ENCODE measurements around the gene GOLGA8B. TPM values are rescaled to one million over a fixed set of nuclear protein-coding genes. Genes with fewer than 3 reads are reported as not detected.
"Not testable (repeated sequence)": the region's sequence is repeated elsewhere in the genome, so short reads cannot be mapped to it uniquely, and the experiment has no call there.

Gene GOLGA8B
- total RNA-seq, 2 experiments from 2014 or later, result 252 to 258 TPM

DNA sequence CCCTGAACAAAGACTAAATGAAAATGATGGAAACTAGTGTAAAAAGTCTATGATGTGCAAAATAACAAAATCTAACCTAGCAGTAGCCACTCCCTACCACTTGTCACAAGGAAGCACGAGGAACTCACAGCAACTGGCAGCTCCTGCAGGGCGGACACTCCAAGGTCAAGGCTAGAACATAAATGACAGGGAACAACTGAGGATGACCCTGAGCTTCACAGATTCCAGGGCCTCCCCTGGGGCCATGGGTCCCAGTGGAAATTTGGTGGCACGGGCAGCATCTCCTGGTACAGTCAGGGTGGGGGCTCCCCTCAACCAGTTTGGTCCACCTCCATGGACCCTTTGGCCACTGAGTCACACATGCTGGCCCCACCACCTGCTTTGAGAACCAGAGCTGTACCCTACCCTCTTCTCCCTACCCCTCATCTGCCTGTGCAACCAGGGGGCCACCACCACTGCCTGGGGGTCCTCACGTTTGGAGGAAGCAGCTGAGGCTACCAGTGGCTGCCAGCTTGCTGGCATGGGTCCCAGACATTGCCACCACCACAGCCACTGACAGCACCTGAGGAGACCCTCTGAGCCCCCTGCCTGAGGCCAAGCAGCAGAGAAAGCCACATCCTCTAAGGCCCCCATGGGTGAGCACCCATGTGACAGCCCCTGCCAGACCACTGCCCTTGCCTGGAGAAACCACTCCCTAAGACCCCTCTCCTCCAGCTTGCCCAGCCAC lies 13.6 kb downstream of the GOLGA8B start:
- peaks cover 24% of the 10 kb centered on the region for H3K4me1 Mint-ChIP-seq
- H3K4me3 Mint-ChIP-seq; CTCF ChIA-PET; H3K9me3 Mint-ChIP-seq; H3K36me3 Mint-ChIP-seq (ENCODE audit: low read depth); H3K27ac Mint-ChIP-seq; DNase-seq; POLR2A ChIA-PET; H3K27me3 Mint-ChIP-seq: not testable (repeated sequence)

DNA sequence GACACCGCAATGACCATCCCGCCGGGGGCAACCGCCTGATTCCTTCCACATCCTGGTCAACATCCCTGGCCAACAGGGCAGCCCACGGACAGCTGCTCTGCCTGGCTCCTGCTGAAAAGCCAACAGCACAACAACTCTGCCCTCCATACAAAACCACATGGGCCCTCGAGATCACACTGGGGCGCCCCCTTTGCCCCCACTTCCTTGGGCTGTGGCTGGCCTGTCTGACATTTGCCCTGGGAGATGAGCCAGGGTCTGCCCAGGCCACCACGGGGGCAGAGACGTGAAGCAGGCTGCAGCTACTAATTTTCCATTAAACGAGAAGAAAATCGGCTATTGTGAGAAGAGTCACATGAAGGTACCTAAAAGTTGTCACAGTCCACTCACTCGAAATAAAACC lies 16.3 kb downstream of the GOLGA8B start:
- H3K36me3 Mint-ChIP-seq (ENCODE audit: low read depth); POLR2A ChIA-PET; H3K9me3 Mint-ChIP-seq; H3K4me3 Mint-ChIP-seq; CTCF ChIA-PET; H3K27ac Mint-ChIP-seq; DNase-seq; H3K27me3 Mint-ChIP-seq: not testable (repeated sequence)
- peaks cover 14% of the 10 kb centered on the region for H3K4me1 Mint-ChIP-seq

DNA sequence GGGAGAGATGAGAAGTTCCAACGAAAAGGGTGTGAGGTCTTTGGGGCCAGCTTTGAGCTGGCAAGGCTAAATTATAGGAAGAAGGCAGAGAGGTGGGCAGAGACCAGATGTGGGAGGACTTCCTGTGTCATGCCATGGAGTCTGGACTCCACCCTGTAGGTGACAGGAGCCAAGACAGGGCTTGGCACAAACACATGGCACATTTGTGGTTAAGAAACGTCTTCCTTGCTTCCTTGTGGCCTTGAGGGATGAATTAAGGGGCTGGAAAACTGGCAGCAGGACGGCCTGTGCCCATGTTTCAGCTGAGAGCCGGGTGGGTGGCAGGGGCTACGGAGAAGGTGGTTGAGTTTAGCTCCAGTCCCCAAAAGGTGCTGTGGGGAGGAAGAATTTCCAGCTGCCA lies 18.7 kb downstream of the GOLGA8B start:
- H3K27me3 Mint-ChIP-seq; H3K27ac Mint-ChIP-seq; DNase-seq; CTCF ChIA-PET; H3K36me3 Mint-ChIP-seq (ENCODE audit: low read depth); H3K4me3 Mint-ChIP-seq; H3K4me1 Mint-ChIP-seq; POLR2A ChIA-PET; H3K9me3 Mint-ChIP-seq: not testable (repeated sequence)

DNA sequence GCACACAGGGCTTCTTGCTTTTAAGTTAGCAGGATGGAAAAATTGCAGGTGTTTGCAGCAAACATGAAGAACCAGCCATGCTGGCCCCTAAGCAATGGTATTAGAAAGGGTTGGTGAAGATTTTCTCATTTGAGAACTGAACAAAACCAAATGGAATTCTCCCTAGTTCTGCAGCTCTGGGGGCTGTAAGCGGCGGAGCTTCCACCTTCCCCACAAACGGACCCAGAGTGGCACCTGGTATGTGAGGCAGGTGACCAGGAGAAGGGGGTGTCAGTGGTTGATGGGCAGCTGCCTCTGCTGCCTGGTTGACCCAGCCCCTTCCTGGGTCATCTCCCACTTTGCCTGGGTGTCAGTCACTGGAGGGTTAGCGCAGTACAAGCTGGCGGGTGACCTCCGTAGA lies 22.6 kb downstream of the GOLGA8B start:
- H3K27ac Mint-ChIP-seq; CTCF ChIA-PET; H3K36me3 Mint-ChIP-seq (ENCODE audit: low read depth); POLR2A ChIA-PET; H3K4me1 Mint-ChIP-seq; DNase-seq; H3K27me3 Mint-ChIP-seq; H3K4me3 Mint-ChIP-seq; H3K9me3 Mint-ChIP-seq: not testable (repeated sequence)

DNA sequence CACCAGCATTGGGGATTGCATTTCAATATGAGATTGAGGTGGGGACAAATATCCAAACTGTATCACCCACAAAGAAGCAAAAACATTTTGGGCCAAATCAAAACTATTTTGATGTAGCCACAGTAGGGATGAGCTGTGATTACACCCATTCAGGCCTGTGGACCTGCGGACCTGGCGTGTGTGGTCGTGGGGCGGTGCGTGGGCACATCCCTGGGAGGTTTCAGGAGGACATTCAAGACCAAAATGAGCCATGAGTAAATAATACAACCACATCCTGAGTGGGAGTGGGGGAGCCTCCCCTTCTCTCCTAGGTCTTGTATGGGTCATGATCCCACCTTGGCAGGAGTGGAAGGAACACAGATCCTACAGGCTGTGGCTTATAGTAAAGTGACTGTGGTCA lies 23.7 kb downstream of the GOLGA8B start:
- H3K9me3 Mint-ChIP-seq; POLR2A ChIA-PET; H3K36me3 Mint-ChIP-seq (ENCODE audit: low read depth); CTCF ChIA-PET; H3K27ac Mint-ChIP-seq; H3K4me3 Mint-ChIP-seq; DNase-seq; H3K27me3 Mint-ChIP-seq; H3K4me1 Mint-ChIP-seq: not testable (repeated sequence)

DNA sequence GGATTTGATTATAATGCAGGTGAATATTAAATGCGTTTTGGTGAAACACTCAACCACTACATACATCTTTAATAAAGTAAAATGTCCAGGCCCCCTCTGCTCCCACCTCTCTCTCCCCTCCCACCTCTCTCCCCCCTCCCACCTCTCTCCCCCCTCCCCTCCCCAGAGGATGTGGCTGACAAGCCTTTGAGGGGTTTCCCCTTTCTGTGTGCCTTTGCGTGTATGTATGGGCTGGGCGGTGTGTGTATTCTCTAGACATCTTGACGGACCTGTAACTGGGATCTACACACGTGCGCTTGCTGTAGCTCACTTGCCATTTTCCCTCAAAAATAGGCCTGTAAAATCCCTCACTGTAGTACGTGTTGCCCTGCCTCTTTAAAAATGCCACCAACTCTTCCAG lies 28.3 kb downstream of the GOLGA8B start:
- H3K4me1 Mint-ChIP-seq; CTCF ChIA-PET; H3K4me3 Mint-ChIP-seq; H3K36me3 Mint-ChIP-seq (ENCODE audit: low read depth); H3K9me3 Mint-ChIP-seq; H3K27me3 Mint-ChIP-seq; DNase-seq; POLR2A ChIA-PET; H3K27ac Mint-ChIP-seq: not testable (repeated sequence)

DNA sequence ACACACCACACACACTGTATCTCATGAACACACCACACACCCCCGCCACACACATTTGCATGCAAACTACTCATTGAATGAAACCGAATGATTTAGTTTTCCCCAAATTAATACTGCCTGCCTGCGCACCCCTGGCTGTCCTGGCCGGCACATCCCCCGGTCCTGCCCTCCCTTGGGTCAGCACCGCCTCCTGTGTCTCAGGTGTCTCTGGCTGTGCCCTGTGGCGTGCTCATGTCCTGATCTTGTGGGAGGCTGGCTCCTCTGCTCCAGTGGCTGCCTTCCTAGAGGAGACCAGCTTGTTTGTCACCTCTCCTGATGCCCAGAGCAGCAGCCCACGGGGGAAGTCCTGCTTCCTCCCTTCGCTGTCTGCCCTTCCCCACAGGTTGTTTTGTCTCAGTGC lies 28.7 kb downstream of the GOLGA8B start:
- H3K27ac Mint-ChIP-seq; H3K9me3 Mint-ChIP-seq; H3K4me1 Mint-ChIP-seq; DNase-seq; POLR2A ChIA-PET; H3K36me3 Mint-ChIP-seq (ENCODE audit: low read depth); H3K27me3 Mint-ChIP-seq; CTCF ChIA-PET; H3K4me3 Mint-ChIP-seq: not testable (repeated sequence)

DNA sequence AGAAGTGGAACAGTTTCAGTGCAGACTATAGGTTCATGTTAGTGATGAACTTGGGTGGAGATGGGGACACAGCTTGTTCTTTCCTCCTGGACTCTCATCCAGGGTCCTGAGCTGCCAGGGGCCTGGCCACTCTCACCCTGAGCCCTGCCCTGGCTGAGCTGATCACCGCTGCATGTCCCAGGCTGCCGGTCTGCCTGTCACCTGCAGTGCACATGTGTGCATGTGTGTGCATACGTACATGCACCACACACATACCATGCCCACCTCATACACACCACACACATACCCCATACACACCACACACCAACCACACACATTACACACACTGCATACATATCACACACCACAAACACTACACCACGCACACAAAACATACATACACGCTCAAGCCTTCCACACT lies 29.3 kb downstream of the GOLGA8B start:
- H3K36me3 Mint-ChIP-seq (ENCODE audit: low read depth); H3K9me3 Mint-ChIP-seq; POLR2A ChIA-PET; H3K4me1 Mint-ChIP-seq; CTCF ChIA-PET; H3K4me3 Mint-ChIP-seq; DNase-seq; H3K27me3 Mint-ChIP-seq: not testable (repeated sequence)
- H3K27ac Mint-ChIP-seq, result peak overlapping the region; percentile 52

DNA sequence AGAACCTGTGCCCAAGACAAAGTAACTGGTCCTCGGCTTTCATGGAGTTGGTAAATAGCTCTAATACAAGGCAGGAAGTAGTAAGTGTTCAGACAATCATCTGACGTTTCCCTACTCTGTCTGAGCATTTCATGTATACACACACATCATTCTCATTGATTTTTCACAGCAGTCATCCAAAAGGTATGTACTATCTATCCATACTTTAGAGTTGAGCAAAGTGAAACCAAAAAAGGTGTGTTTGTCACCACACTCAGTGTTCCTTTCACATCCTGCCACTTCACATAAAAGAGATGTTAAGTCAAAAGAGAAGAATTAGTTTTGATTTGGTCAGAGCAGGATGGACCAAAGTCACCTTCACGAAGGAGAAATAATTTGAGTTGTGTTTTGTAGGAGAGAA lies 33.3 kb downstream of the GOLGA8B start:
- H3K4me1 Mint-ChIP-seq; H3K4me3 Mint-ChIP-seq; H3K36me3 Mint-ChIP-seq (ENCODE audit: low read depth); POLR2A ChIA-PET; H3K27ac Mint-ChIP-seq; H3K9me3 Mint-ChIP-seq; DNase-seq; CTCF ChIA-PET; H3K27me3 Mint-ChIP-seq: not testable (repeated sequence)

DNA sequence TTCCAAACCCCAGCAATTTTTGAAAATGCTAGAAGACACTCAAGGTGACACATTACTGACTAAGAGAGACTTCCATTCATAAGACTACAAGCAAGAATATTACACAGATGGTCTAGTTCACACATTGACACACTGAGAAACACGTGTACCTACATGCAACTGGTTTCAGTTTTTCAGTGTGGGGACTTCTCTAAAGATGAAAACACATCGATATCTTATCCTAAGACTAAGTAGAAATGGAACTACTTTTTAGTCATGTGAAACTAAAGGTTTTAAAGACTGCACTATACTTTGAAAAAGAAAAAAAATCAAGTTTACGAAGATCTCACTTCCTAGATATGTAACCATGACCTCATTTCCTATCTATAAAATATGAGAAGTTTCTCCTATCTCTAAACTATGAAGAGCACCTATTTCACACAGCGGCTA lies 34.1 kb downstream of the GOLGA8B start:
- H3K36me3 Mint-ChIP-seq (ENCODE audit: low read depth); H3K27ac Mint-ChIP-seq; H3K27me3 Mint-ChIP-seq; H3K4me3 Mint-ChIP-seq; H3K9me3 Mint-ChIP-seq; POLR2A ChIA-PET; H3K4me1 Mint-ChIP-seq; CTCF ChIA-PET; DNase-seq: not testable (repeated sequence)

DNA sequence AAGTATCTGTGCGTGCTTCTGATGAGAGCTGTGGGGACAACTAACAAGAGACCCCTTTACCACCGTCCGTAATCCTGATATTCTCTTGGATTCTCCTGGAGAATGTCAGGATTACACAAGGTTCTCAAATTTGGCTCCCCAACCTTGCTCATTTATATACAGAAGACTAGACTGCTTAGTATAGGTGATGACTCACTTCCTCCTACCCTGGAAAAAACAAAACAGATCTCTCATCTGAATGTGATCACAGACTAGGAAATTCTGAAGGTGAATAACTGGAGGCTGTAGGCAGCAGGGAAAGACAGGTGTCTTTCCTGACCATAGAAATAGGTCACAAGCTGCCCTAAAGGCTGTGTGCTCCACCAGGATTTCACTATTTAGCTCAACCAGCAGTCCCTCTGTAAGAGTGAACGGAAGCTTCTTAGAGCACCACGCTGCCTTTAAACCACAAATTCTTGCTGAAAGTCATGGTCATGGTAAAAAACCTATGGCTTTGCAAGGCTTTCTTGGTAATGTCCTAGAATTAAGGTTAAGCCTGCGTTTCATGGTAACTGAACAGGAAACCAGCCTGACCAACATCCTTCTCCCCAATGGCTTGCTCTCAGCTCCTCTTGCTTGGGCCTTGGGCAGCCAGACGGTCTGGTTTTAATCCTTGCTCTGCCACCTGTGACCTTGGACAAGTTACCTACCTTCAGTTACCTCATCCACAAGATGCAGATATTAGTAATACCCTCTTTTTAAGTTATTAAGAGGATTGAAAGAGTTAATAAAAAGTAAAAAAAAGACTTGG lies 39.4 kb downstream of the GOLGA8B start:
- POLR2A ChIA-PET; H3K4me3 Mint-ChIP-seq; H3K27me3 Mint-ChIP-seq; H3K9me3 Mint-ChIP-seq; CTCF ChIA-PET; H3K36me3 Mint-ChIP-seq (ENCODE audit: low read depth); H3K27ac Mint-ChIP-seq; DNase-seq; H3K4me1 Mint-ChIP-seq: not testable (repeated sequence)

DNA sequence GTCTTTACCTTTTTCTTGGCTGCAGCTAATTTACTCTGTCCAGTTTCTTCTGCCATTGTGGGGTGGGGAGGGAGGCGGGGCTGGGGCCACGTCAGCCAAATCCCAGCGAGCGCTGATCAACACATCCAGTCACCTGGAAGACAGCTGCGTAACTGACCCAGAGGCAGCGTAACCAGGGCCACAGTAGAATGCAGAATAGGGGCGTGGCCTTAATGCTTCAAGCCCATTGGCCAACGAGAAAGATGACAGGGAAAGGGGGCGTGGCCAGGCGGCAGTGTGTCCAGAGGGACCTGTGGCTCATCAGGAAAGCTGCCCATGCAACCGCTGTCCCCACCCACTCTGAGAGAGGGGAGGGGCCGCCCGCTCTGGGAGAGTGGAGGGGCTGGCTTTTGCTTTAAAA lies 47.6 kb downstream of the GOLGA8B start:
- H3K36me3 Mint-ChIP-seq (ENCODE audit: low read depth); H3K4me3 Mint-ChIP-seq; H3K27me3 Mint-ChIP-seq; POLR2A ChIA-PET; H3K4me1 Mint-ChIP-seq; DNase-seq; H3K27ac Mint-ChIP-seq; CTCF ChIA-PET; H3K9me3 Mint-ChIP-seq: not testable (repeated sequence)
